Activated T-cell treated with anti-CD3 and anti-CD28 coated beads for 4 hours (primary cell): ENCODE data around the gene SMOC2.
"Not testable (repeated sequence)": the region's sequence is repeated elsewhere in the genome, so short reads cannot be mapped to it uniquely, and the experiment has no call there.

Experiments
- DNase-seq: peaks from one replicate; pipeline ENCODE4 v3.0.0-alpha.2; 2020

SMOC2 gene

GRCh38 chr6:168609914-168610490, 169.0 kb downstream of the SMOC2 start:
- no peak for DNase-seq

GRCh38 chr6:168610966-168611365, 170.0 kb downstream of the SMOC2 start:
- DNase-seq, result not testable (repeated sequence)

- no peak for DNase-seq
Measured at GRCh38 chr6:168611691-168612090, 170.7 kb downstream of the SMOC2 start.

GRCh38 chr6:168612586-168612985, 171.6 kb downstream of the SMOC2 start:
- DNase-seq, result no peak

- DNase-seq, result no peak
Measured at GRCh38 chr6:168615837-168616236, 174.9 kb downstream of the SMOC2 start.

GRCh38 chr6:168616816-168617765, 176.1 kb downstream of the SMOC2 start:
- no peak for DNase-seq

- DNase-seq, result no peak
Measured at GRCh38 chr6:168618546-168619315, 177.7 kb downstream of the SMOC2 start.

GRCh38 chr6:168619560-168620314, 178.8 kb downstream of the SMOC2 start:
- DNase-seq, result no peak

GRCh38 chr6:168620578-168620977, 179.6 kb downstream of the SMOC2 start:
- no peak for DNase-seq

- no peak for DNase-seq
Measured at GRCh38 chr6:168623736-168624135, 182.8 kb downstream of the SMOC2 start.

- DNase-seq, result no peak
Measured at GRCh38 chr6:168624540-168624939, 183.6 kb downstream of the SMOC2 start.

- no peak for DNase-seq
Measured at GRCh38 chr6:168624948-168625347, 184.0 kb downstream of the SMOC2 start.

- DNase-seq, result no peak
Measured at GRCh38 chr6:168625602-168626001, 184.6 kb downstream of the SMOC2 start.

GRCh38 chr6:168626046-168626602, 185.1 kb downstream of the SMOC2 start:
- no peak for DNase-seq

GRCh38 chr6:168627506-168628175, 186.7 kb downstream of the SMOC2 start:
- no peak for DNase-seq

GRCh38 chr6:168628176-168628553, 187.2 kb downstream of the SMOC2 start:
- no peak for DNase-seq

- no peak for DNase-seq
Measured at GRCh38 chr6:168628732-168629245, 187.8 kb downstream of the SMOC2 start.

- no peak for DNase-seq
Measured at GRCh38 chr6:168631564-168631963, 190.6 kb downstream of the SMOC2 start.

GRCh38 chr6:168632694-168633093, 191.7 kb downstream of the SMOC2 start:
- no peak for DNase-seq

- no peak for DNase-seq
Measured at GRCh38 chr6:168634541-168635328, 193.8 kb downstream of the SMOC2 start.
